ENCODE results near the gene RTF1.

GRCh38 chr15:41489641-41490040 lies 72.7 kb downstream of the RTF1 start:
- no peak for TF ChIP-seq CTCF (IDR thresholded peaks at IDR 0.05; ENCODE audit: low read depth, low read length, poor library complexity, severe bottlenecking)
- no peak for TF ChIP-seq EZH2phosphoT487 (IDR thresholded peaks at IDR 0.05; ENCODE audit: borderline replicate concordance, low read length)

Data from DOHH2 (cell line).